ENCODE results near the gene DLL4.

DNA sequence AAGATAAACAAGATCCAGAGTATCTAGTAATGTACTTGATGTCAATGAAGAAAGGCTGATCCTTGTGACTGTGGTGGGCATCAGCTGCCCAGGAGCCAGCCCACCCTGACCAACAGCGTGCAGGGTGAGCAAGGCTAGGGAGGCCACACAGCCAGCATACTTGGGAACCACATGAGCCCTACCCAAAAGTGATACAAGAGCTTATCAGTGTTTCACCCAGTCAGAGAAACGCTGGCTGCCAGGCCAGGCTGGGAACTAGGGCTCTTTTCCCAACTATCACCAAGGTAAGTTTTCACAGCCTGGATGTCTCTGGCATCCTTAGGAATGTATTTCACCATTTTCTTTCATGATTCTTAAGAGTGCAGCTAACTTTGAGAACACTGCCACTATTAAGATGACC, 49.0 kb downstream of the DLL4 start:
- TF ChIP-seq, protein P1, sequence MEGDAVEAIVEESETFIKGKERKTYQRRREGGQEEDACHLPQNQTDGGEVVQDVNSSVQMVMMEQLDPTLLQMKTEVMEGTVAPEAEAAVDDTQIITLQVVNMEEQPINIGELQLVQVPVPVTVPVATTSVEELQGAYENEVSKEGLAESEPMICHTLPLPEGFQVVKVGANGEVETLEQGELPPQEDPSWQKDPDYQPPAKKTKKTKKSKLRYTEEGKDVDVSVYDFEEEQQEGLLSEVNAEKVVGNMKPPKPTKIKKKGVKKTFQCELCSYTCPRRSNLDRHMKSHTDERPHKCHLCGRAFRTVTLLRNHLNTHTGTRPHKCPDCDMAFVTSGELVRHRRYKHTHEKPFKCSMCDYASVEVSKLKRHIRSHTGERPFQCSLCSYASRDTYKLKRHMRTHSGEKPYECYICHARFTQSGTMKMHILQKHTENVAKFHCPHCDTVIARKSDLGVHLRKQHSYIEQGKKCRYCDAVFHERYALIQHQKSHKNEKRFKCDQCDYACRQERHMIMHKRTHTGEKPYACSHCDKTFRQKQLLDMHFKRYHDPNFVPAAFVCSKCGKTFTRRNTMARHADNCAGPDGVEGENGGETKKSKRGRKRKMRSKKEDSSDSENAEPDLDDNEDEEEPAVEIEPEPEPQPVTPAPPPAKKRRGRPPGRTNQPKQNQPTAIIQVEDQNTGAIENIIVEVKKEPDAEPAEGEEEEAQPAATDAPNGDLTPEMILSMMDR (IDR thresholded peaks at IDR 0.05), result no peak
- TF ChIP-seq POLR2A (IDR thresholded peaks at IDR 0.05), result no peak

Data from uterus (tissue), 2 donors.